ENCODE results near the gene VPS35L.

Gene VPS35L

GRCh38 chr16:19703172-19703889 is 147.8 kb downstream of the VPS35L start:
- TF ChIP-seq, protein P1, sequence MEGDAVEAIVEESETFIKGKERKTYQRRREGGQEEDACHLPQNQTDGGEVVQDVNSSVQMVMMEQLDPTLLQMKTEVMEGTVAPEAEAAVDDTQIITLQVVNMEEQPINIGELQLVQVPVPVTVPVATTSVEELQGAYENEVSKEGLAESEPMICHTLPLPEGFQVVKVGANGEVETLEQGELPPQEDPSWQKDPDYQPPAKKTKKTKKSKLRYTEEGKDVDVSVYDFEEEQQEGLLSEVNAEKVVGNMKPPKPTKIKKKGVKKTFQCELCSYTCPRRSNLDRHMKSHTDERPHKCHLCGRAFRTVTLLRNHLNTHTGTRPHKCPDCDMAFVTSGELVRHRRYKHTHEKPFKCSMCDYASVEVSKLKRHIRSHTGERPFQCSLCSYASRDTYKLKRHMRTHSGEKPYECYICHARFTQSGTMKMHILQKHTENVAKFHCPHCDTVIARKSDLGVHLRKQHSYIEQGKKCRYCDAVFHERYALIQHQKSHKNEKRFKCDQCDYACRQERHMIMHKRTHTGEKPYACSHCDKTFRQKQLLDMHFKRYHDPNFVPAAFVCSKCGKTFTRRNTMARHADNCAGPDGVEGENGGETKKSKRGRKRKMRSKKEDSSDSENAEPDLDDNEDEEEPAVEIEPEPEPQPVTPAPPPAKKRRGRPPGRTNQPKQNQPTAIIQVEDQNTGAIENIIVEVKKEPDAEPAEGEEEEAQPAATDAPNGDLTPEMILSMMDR (IDR thresholded peaks at IDR 0.05; ENCODE audit: low read depth, low read length, missing control alignments): no peak
- DNase-seq: no peak
- peaks cover 40% of the 10 kb centered on the region for H3K36me3 ChIP-seq (replicated peaks)
- in situ Hi-C loops (cut with HindIII; ENCODE audit: low pct_ligation_motif_present, low sequenced_read_pairs): no loop called here
- no peaks in the 10 kb centered on the region for H3K27me3 ChIP-seq (replicated peaks)
- H3K4me3 ChIP-seq (ENCODE audit: low read depth, low read length): no peak overlapping the region
- no peak overlapping the region for H3K27ac ChIP-seq

GRCh38 chr16:19704321-19705145 is 149.0 kb downstream of the VPS35L start:
- peak overlapping the region; percentile 77 for H3K27ac ChIP-seq
- H3K27me3 ChIP-seq (replicated peaks): no peaks in the 10 kb centered on the region
- no peak overlapping the region for H3K4me3 ChIP-seq (ENCODE audit: low read depth, low read length)
- peaks cover 43% of the 10 kb centered on the region for H3K36me3 ChIP-seq (replicated peaks)
- TF ChIP-seq, protein P1 (IDR thresholded peaks at IDR 0.05; ENCODE audit: low read depth, low read length, missing control alignments): no peak
- DNase-seq: peak; percentile 68
- in situ Hi-C loops (cut with HindIII; ENCODE audit: low pct_ligation_motif_present, low sequenced_read_pairs): no loop called here

DNA sequence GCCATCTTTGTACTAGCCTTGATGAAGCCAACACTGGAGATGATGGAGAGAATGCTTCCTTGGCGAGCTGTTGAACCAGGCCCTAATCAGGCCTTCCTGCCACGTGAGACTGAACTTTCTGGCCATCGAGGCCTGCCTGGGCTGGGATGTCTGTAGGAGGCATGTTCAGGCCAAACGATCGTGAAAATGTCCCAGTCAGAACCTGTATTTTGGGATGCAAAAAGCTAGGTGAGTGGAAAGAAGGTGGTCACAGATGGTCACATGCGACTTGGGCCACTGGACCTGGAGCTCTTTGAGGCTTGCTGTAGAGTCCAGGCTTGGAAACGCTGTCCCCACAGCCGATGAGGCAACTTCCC is 149.6 kb downstream of the VPS35L start:
- TF ChIP-seq, protein P1 (IDR thresholded peaks at IDR 0.05; ENCODE audit: low read depth, low read length, missing control alignments): no peak
- in situ Hi-C loops (cut with HindIII; ENCODE audit: low pct_ligation_motif_present, low sequenced_read_pairs): no loop called here
- peaks cover 43% of the 10 kb centered on the region for H3K36me3 ChIP-seq (replicated peaks)
- H3K27me3 ChIP-seq (replicated peaks): no peaks in the 10 kb centered on the region
- H3K4me3 ChIP-seq (ENCODE audit: low read depth, low read length): no peak overlapping the region
- DNase-seq: no peak
- peak overlapping the region; percentile 77 for H3K27ac ChIP-seq

GRCh38 chr16:19705843-19706242 is 150.3 kb downstream of the VPS35L start:
- DNase-seq: no peak
- Histone ChIP-seq H3K27ac (no peak overlapping the region), H3K36me3 (replicated peaks) (peaks cover 43% of the 10 kb centered on the region), H3K27me3 (replicated peaks) (no peaks in the 10 kb centered on the region), H3K4me3 (ENCODE audit: low read depth, low read length) (no peak overlapping the region)
- in situ Hi-C loops (cut with HindIII; ENCODE audit: low pct_ligation_motif_present, low sequenced_read_pairs): no loop called here
- TF ChIP-seq, protein P1 (IDR thresholded peaks at IDR 0.05; ENCODE audit: low read depth, low read length, missing control alignments): no peak

- in situ Hi-C loops (cut with HindIII; ENCODE audit: low pct_ligation_motif_present, low sequenced_read_pairs): no loop called here
- DNase-seq: no peak
- H3K4me3 ChIP-seq (ENCODE audit: low read depth, low read length): no peak overlapping the region
- no peaks in the 10 kb centered on the region for H3K27me3 ChIP-seq (replicated peaks)
- TF ChIP-seq, protein P1 (IDR thresholded peaks at IDR 0.05; ENCODE audit: low read depth, low read length, missing control alignments): no peak
- H3K36me3 ChIP-seq (replicated peaks): peaks cover 48% of the 10 kb centered on the region
- no peak overlapping the region for H3K27ac ChIP-seq
These were observed 151.3 kb downstream of the VPS35L start for GRCh38 chr16:19706846-19707245.
